C4-2B (cell line): ENCODE measurements around the gene CGB7.

Experiments used
- ZFX ChIP-seq: fragments of 450-650 bp; IDR thresholded peaks from 2 replicates; pipeline ENCODE4 v1.6.1; 2017
- TF ChIP-seq, protein P1 (sequence below): fragments of 450-650 bp; conservative IDR thresholded peaks from 2 replicates; pipeline ENCODE4 v1.5.1; 2017; ENCODE audit warnings: mild to moderate bottlenecking

DNA sequence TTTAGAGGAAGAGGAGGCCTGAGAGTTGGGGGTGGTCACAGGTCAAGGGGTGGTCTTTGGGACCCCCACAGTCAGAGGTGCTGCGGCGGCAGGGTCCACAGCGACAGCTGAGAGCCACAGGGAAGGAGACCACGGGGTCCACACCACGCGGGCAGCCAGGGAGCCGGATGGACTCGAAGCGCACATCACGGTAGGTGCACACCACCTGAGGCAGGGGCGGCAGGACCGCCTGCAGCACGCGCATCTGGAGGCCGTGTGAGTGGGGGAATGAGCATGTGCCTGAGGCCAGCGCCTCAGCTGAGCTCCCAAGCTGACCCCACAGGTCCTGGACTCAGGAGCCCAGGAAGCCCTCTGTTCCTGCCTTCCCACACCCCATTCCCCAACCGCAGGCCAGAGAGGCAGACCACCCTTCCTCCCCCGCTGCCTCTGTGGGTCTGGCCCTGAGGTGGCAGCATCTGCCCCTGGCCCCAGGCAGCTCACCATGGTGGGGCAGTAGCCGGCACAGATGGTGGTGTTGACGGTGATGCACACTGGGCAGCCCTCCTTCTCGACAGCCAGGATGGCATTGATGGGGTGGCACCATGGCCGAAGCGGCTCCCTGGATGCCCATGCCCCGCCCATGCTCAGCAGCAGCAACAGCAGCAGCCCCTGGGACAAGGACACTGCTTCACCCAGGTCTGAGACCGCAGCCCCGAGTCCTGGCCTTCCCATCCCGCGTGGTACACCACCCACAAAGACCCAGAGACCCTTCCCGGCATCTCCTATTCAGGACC, 41.3 kb downstream of the CGB7 start:
- TF ChIP-seq, protein P1, sequence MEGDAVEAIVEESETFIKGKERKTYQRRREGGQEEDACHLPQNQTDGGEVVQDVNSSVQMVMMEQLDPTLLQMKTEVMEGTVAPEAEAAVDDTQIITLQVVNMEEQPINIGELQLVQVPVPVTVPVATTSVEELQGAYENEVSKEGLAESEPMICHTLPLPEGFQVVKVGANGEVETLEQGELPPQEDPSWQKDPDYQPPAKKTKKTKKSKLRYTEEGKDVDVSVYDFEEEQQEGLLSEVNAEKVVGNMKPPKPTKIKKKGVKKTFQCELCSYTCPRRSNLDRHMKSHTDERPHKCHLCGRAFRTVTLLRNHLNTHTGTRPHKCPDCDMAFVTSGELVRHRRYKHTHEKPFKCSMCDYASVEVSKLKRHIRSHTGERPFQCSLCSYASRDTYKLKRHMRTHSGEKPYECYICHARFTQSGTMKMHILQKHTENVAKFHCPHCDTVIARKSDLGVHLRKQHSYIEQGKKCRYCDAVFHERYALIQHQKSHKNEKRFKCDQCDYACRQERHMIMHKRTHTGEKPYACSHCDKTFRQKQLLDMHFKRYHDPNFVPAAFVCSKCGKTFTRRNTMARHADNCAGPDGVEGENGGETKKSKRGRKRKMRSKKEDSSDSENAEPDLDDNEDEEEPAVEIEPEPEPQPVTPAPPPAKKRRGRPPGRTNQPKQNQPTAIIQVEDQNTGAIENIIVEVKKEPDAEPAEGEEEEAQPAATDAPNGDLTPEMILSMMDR: no peak
- no peak for TF ChIP-seq ZFX
